Suprapubic skin (tissue), 4 donors: ENCODE data around the gene SLC6A6.

Experiments used
- POLR2A ChIP-seq, 2 donors: fragments of 450-650 bp; IDR thresholded peaks; one replicate each; pipeline ENCODE4 v1.6.1; 2017; ENCODE audit warnings: antibody characterized with exemption in 2 of 2, mild to moderate bottlenecking in 2 of 2, moderate library complexity in 2 of 2
- POLR2AphosphoS5 ChIP-seq, 3 donors: sonication (generic); formaldehyde crosslinking; IDR thresholded peaks; one replicate each; pipeline ENCODE4 v1.6.1; 2017; ENCODE audit warnings: antibody characterized with exemption in 3 of 3
- TF ChIP-seq, protein P1 (sequence below), 2 donors: fragments of 200-600 bp in 1 of 2; fragments of 450-650 bp in 1 of 2; sonication (generic) in 1 of 2; IDR thresholded peaks; one replicate each; pipeline ENCODE4 v1.5.1; 2016 to 2019; ENCODE audit warnings: antibody characterized with exemption in 2 of 2, mild to moderate bottlenecking in 1 of 2, moderate library complexity in 1 of 2

DNA sequence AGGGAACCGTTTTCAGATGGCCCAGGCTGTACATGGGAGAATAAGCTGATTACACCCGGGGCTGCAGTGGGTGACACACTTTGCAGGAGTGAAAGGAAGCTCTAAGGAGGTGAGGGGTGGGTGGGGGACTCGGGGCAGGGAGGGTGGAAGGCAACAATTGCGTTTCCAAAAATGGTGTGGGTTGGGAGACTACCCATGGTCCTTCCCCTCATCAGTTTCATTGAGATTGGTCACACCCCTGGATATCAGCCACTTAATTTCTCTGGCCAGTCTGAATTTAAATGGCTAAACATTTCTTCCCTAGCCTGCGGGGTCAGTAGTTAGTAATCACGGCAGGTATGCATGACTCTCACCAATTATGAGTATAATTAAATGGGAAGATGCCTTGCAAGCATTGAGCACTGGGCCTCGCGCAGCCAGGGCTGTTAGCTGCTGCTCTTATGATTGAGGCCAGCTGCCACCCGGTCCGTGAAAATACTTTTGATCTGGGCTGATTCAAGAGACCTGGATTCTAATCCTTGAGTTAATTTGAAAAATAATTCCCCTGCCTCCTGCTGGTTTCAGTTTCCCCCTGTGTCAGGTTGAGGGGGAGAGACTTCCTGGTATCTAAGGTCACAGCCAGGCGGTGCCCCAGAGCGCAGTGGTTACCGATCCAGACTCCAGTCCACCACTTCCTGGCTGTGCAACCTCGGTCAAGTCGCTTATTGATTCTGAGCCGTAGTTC is 23.3 kb downstream of the SLC6A6 start:
- TF ChIP-seq, protein P1, sequence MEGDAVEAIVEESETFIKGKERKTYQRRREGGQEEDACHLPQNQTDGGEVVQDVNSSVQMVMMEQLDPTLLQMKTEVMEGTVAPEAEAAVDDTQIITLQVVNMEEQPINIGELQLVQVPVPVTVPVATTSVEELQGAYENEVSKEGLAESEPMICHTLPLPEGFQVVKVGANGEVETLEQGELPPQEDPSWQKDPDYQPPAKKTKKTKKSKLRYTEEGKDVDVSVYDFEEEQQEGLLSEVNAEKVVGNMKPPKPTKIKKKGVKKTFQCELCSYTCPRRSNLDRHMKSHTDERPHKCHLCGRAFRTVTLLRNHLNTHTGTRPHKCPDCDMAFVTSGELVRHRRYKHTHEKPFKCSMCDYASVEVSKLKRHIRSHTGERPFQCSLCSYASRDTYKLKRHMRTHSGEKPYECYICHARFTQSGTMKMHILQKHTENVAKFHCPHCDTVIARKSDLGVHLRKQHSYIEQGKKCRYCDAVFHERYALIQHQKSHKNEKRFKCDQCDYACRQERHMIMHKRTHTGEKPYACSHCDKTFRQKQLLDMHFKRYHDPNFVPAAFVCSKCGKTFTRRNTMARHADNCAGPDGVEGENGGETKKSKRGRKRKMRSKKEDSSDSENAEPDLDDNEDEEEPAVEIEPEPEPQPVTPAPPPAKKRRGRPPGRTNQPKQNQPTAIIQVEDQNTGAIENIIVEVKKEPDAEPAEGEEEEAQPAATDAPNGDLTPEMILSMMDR (IDR thresholded peaks at IDR 0.05): no peak
- TF ChIP-seq POLR2A (IDR thresholded peaks at IDR 0.05): no peak
- TF ChIP-seq POLR2AphosphoS5 (IDR thresholded peaks at IDR 0.05): no peak
